ENCODE measurements around the gene PES1.
"Not testable (repeated sequence)": the region's sequence is repeated elsewhere in the genome, so short reads cannot be mapped to it uniquely, and the experiment has no call there.

The PES1 gene

GRCh38 chr22:30574095-30574981 is 17.4 kb downstream of the PES1 start, which contains the start of gene GAL3ST1:
TSS of gene GAL3ST1 (minus strand) at chr22:30574665. CDS start at chr22:30557392, 17,273 bp downstream.
- no peak for DNase-seq

GRCh38 chr22:30573594-30574094 is 18.1 kb downstream of the PES1 start:
- no peak for DNase-seq

GRCh38 chr22:30572840-30573593 is 18.7 kb downstream of the PES1 start:
- no peak for DNase-seq

- DNase-seq = no peak
Measured at GRCh38 chr22:30572210-30572609, 19.5 kb downstream of the PES1 start.

GRCh38 chr22:30569674-30570202 is 22.0 kb downstream of the PES1 start:
- DNase-seq = no peak

- no peak for DNase-seq
Measured at GRCh38 chr22:30568137-30568805, 23.4 kb downstream of the PES1 start.

GRCh38 chr22:30567277-30567676 is 24.4 kb downstream of the PES1 start:
- not testable (repeated sequence) for DNase-seq

GRCh38 chr22:30566125-30566524 is 25.6 kb downstream of the PES1 start:
- no peak for DNase-seq

- no peak for DNase-seq
Measured at GRCh38 chr22:30565341-30565740, 26.4 kb downstream of the PES1 start.

- DNase-seq = no peak
Measured at GRCh38 chr22:30564761-30565119, 27.0 kb downstream of the PES1 start.

GRCh38 chr22:30564045-30564760 is 27.5 kb downstream of the PES1 start:
- DNase-seq = no peak

- DNase-seq = no peak
Measured at GRCh38 chr22:30562366-30562765, 29.3 kb downstream of the PES1 start.

GRCh38 chr22:30561402-30562189 is 30.1 kb downstream of the PES1 start:
- no peak for DNase-seq

GRCh38 chr22:30560643-30561202 is 31.0 kb downstream of the PES1 start:
- not testable (repeated sequence) for DNase-seq

- no peak for DNase-seq
Measured at GRCh38 chr22:30559889-30560288, 31.8 kb downstream of the PES1 start.

GRCh38 chr22:30557243-30557642 is 34.5 kb downstream of the PES1 start:
- DNase-seq = no peak

GRCh38 chr22:30556388-30556787 is 35.3 kb downstream of the PES1 start:
- no peak for DNase-seq

- DNase-seq = no peak
Measured at GRCh38 chr22:30555282-30556210, 36.2 kb downstream of the PES1 start.

- no peak for DNase-seq
Measured at GRCh38 chr22:30553971-30554370, 37.7 kb downstream of the PES1 start.

GRCh38 chr22:30552719-30553118 is 39.0 kb downstream of the PES1 start:
- no peak for DNase-seq

Data from NCI-H1694 treated with DMSO at 0.1 percent for 48 hours (cell line).